Measurements from ENCODE around the gene SLAIN2.

- TF ChIP-seq POLR2AphosphoS5 (IDR thresholded peaks at IDR 0.05; ENCODE audit: low read depth, low read length) (no peak), SIN3A (IDR thresholded peaks at IDR 0.05; ENCODE audit: borderline replicate concordance, insufficient read depth, low read length) (0 out of 2 replicates have a peak, but pooled peaks have one; percentile 19), TAF1 (IDR thresholded peaks at IDR 0.05; ENCODE audit: borderline replicate concordance, insufficient read depth, low read length) (no peak)
- TF ChIP-seq, protein P1, sequence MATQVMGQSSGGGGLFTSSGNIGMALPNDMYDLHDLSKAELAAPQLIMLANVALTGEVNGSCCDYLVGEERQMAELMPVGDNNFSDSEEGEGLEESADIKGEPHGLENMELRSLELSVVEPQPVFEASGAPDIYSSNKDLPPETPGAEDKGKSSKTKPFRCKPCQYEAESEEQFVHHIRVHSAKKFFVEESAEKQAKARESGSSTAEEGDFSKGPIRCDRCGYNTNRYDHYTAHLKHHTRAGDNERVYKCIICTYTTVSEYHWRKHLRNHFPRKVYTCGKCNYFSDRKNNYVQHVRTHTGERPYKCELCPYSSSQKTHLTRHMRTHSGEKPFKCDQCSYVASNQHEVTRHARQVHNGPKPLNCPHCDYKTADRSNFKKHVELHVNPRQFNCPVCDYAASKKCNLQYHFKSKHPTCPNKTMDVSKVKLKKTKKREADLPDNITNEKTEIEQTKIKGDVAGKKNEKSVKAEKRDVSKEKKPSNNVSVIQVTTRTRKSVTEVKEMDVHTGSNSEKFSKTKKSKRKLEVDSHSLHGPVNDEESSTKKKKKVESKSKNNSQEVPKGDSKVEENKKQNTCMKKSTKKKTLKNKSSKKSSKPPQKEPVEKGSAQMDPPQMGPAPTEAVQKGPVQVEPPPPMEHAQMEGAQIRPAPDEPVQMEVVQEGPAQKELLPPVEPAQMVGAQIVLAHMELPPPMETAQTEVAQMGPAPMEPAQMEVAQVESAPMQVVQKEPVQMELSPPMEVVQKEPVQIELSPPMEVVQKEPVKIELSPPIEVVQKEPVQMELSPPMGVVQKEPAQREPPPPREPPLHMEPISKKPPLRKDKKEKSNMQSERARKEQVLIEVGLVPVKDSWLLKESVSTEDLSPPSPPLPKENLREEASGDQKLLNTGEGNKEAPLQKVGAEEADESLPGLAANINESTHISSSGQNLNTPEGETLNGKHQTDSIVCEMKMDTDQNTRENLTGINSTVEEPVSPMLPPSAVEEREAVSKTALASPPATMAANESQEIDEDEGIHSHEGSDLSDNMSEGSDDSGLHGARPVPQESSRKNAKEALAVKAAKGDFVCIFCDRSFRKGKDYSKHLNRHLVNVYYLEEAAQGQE (IDR thresholded peaks at IDR 0.05; ENCODE audit: insufficient read depth in 1 of 2, low read depth in 2 of 2, low read length in 2 of 2), result no peak
These were observed 34.4 kb downstream of the SLAIN2 start for GRCh38 chr4:48375651-48376304.

Measured in PFSK-1 (cell line).